ENCODE measurements around the gene KRT36.

KRT36 gene

DNA sequence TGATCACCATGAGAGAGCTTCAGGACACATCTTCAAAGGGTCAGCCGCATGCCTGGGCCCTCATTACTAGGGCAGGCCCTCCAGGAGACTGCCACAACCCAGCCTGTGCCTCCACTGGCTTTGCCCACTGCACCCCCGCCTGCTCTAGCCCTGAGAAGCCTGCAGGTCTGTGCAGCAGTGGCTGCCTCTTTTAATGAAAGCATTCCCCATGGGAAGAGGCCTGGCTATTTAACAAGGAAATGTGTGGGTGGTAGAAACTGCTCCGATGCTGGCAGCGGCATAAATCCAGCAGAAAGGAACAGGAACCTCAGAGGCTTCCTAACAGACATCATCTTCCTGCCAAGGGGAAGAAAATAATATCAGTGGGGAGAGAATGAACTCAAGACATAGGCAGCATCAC, 22.1 kb downstream of the KRT36 start:
- Histone ChIP-seq H3K27me3 (ENCODE audit: insufficient read depth, poor library complexity, severe bottlenecking) (no peaks in the 10 kb centered on the region), H3K4me3 (ENCODE audit: severe bottlenecking) (no peak overlapping the region), H3K27ac (ENCODE audit: poor library complexity, severe bottlenecking) (no peak overlapping the region), H3K36me3 (ENCODE audit: low read depth) (no peaks in the 10 kb centered on the region), H3K4me1 (ENCODE audit: insufficient read depth, poor library complexity, severe bottlenecking) (peaks cover 10% of the 10 kb centered on the region), H3K9me3 (ENCODE audit: severe bottlenecking) (no peaks in the 10 kb centered on the region)
- DNase-seq (ENCODE audit: low spot score) (no peak), ATAC-seq (ENCODE audit: low read depth) (no peak)
- TF ChIP-seq, protein P1, sequence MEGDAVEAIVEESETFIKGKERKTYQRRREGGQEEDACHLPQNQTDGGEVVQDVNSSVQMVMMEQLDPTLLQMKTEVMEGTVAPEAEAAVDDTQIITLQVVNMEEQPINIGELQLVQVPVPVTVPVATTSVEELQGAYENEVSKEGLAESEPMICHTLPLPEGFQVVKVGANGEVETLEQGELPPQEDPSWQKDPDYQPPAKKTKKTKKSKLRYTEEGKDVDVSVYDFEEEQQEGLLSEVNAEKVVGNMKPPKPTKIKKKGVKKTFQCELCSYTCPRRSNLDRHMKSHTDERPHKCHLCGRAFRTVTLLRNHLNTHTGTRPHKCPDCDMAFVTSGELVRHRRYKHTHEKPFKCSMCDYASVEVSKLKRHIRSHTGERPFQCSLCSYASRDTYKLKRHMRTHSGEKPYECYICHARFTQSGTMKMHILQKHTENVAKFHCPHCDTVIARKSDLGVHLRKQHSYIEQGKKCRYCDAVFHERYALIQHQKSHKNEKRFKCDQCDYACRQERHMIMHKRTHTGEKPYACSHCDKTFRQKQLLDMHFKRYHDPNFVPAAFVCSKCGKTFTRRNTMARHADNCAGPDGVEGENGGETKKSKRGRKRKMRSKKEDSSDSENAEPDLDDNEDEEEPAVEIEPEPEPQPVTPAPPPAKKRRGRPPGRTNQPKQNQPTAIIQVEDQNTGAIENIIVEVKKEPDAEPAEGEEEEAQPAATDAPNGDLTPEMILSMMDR (IDR thresholded peaks at IDR 0.05; ENCODE audit: poor library complexity, severe bottlenecking), result no peak

DNA sequence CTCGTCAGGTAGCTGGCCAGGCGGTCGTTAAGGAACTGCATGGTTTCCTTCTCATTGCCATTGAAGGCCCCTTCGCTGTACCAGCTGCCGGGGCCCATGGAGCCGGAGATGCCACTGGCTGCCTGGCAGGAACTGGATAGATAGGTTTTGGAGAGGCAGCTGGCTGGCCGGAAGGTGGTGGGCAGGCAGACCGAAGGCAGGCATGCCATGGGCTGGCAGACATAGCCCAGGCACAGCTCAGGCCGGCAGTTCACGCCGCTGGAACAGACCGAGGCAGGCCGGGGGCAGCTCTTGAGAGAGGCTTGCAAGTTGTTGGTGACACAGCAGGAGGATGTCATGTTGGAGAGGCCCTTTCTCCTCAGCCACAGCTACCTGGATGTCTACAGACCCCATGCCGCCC, 22.7 kb downstream of the KRT36 start, which contains the start of gene KRT32:
KRT32 (minus strand) TSS at position 399 of the 400 bp plus-strand sequence; CDS start at position 338, 61 bp downstream.
- Histone ChIP-seq H3K27me3 (ENCODE audit: insufficient read depth, poor library complexity, severe bottlenecking) (no peaks in the 10 kb centered on the region), H3K4me3 (ENCODE audit: severe bottlenecking) (no peak within 1 kb of the TSS), H3K4me1 (ENCODE audit: insufficient read depth, poor library complexity, severe bottlenecking) (peaks cover 10% of the 10 kb centered on the region), H3K36me3 (ENCODE audit: low read depth) (no peaks in the 10 kb centered on the region), H3K9me3 (ENCODE audit: severe bottlenecking) (no peaks in the 10 kb centered on the region), H3K27ac (ENCODE audit: poor library complexity, severe bottlenecking) (no peak within 1 kb of the TSS)
- ATAC-seq (ENCODE audit: low read depth), result no peak
- TF ChIP-seq, protein P1 (IDR thresholded peaks at IDR 0.05; ENCODE audit: poor library complexity, severe bottlenecking), result no peak
- no peak for DNase-seq (ENCODE audit: low spot score)

DNA sequence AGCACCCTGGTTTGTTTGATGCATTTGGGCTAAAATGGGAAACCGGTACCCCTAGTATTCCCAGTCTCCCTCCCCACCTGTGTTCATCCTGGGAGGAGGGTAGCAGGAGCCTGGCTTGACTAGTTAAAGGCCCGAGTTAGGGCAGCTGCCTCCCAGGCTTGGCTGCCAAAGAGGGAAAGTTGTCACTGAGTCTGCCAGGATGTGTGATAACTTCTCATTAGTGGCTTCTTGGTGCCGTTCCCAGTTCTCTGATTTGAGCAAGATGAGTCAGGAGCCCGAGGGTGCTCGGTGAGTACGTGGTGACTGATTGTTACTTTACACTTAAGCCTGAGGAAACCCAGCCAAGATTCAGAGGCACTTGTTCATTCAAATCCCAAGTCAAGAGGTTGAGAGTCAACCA, 25.0 kb downstream of the KRT36 start:
- Histone ChIP-seq H3K36me3 (ENCODE audit: low read depth) (no peaks in the 10 kb centered on the region), H3K4me1 (ENCODE audit: insufficient read depth, poor library complexity, severe bottlenecking) (peaks cover 10% of the 10 kb centered on the region), H3K27ac (ENCODE audit: poor library complexity, severe bottlenecking) (no peak overlapping the region), H3K9me3 (ENCODE audit: severe bottlenecking) (no peaks in the 10 kb centered on the region), H3K4me3 (ENCODE audit: severe bottlenecking) (no peak overlapping the region), H3K27me3 (ENCODE audit: insufficient read depth, poor library complexity, severe bottlenecking) (no peaks in the 10 kb centered on the region)
- DNase-seq (ENCODE audit: low spot score) (peak; percentile 87), ATAC-seq (ENCODE audit: low read depth) (peak; percentile 97)
- TF ChIP-seq, protein P1 (IDR thresholded peaks at IDR 0.05; ENCODE audit: poor library complexity, severe bottlenecking), result no peak

DNA sequence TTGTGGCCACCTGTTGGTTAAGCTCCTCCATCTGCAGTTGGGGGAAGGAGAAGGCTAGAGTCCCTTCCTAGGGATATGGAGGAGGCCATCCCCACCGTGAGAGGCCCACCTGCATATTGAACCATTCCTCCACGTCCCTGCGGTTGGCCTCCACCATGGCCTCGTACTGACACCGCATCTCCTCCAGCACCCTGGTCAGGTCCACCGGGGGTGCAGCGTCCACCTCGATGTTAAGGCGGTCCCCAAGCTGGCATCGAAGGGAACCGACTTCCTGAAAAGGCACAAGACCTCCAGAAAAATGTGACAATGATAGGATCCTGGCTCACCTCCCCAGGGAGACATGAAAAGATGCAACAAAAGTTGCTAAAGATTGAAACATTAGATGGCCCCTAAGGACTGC, 25.5 kb downstream of the KRT36 start:
- no peak for ATAC-seq (ENCODE audit: low read depth)
- Histone ChIP-seq H3K36me3 (ENCODE audit: low read depth) (no peaks in the 10 kb centered on the region), H3K4me1 (ENCODE audit: insufficient read depth, poor library complexity, severe bottlenecking) (peaks cover 10% of the 10 kb centered on the region), H3K27me3 (ENCODE audit: insufficient read depth, poor library complexity, severe bottlenecking) (no peaks in the 10 kb centered on the region), H3K4me3 (ENCODE audit: severe bottlenecking) (no peak overlapping the region), H3K9me3 (ENCODE audit: severe bottlenecking) (no peaks in the 10 kb centered on the region), H3K27ac (ENCODE audit: poor library complexity, severe bottlenecking) (no peak overlapping the region)
- DNase-seq (ENCODE audit: low spot score), result no peak
- TF ChIP-seq, protein P1 (IDR thresholded peaks at IDR 0.05; ENCODE audit: poor library complexity, severe bottlenecking), result no peak

DNA sequence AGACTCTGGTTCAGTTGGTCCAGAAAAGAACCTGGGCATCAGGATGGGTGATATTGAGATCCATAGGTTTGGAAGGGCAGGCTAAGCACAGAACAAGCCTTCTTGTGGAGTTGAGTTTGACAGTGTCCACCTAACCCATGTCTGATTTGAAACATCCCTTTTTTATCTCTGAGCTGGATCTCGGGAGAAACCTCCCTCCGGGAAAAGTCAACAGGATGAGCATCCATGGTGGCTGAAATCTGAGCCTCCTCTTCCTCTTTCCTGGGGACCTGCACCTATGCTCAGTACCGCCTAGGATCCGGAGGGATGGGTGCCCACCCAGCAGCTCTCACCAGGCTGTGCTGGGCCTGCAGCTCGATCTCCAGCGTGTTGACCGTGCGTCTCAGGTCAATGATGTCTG, 26.0 kb downstream of the KRT36 start:
- Histone ChIP-seq H3K27ac (ENCODE audit: poor library complexity, severe bottlenecking) (no peak overlapping the region), H3K4me3 (ENCODE audit: severe bottlenecking) (no peak overlapping the region), H3K4me1 (ENCODE audit: insufficient read depth, poor library complexity, severe bottlenecking) (peaks cover 10% of the 10 kb centered on the region), H3K27me3 (ENCODE audit: insufficient read depth, poor library complexity, severe bottlenecking) (no peaks in the 10 kb centered on the region), H3K36me3 (ENCODE audit: low read depth) (no peaks in the 10 kb centered on the region), H3K9me3 (ENCODE audit: severe bottlenecking) (no peaks in the 10 kb centered on the region)
- TF ChIP-seq, protein P1 (IDR thresholded peaks at IDR 0.05; ENCODE audit: poor library complexity, severe bottlenecking), result no peak
- no peak for ATAC-seq (ENCODE audit: low read depth)
- no peak for DNase-seq (ENCODE audit: low spot score)
